GM23338 (cell line): ENCODE data around the gene ZNF697. TPM values are rescaled to one million over a fixed set of nuclear protein-coding genes. Genes with fewer than 3 reads are reported as not detected.

Source experiments
- ATAC-seq: fragments of 200-7000 bp; cut with Tn5 transposase; 3 replicates; pipeline ENCODE4 v1.9.1; 2020
- DNase-seq: peaks from one replicate; pipeline ENCODE4 v3.0.0-alpha.2; 2015; ENCODE audit warnings: low spot score
- H2AFZ ChIP-seq: fragments of 200-600 bp; sonication (generic); 2 replicates; pipeline ENCODE4 v1.8.0; 2016; ENCODE audit warnings: antibody characterized with exemption, mild to moderate bottlenecking, moderate library complexity
- H3F3A ChIP-seq: fragments of 200-600 bp; sonication (generic); replicated peaks from 2 replicates; pipeline ENCODE4 v1.8.0; 2017; ENCODE audit warnings: antibody characterized with exemption, mixed run types, low read depth
- H3K27ac ChIP-seq: fragments of 200-600 bp; sonication (generic); 2 replicates; pipeline ENCODE4 v1.6.1; 2016; ENCODE audit warnings: low read depth
- H3K27me3 ChIP-seq: fragments of 200-600 bp; sonication (generic); 2 replicates; pipeline ENCODE4 v1.8.0; 2016; ENCODE audit warnings: mild to moderate bottlenecking, mixed run types, moderate library complexity; ENCODE audit not compliant: insufficient read depth
- H3K36me3 ChIP-seq: fragments of 200-600 bp; sonication (generic); 2 replicates; pipeline ENCODE4 v1.8.0; 2016; ENCODE audit warnings: mild to moderate bottlenecking; ENCODE audit not compliant: insufficient read depth
- H3K4me1 ChIP-seq: fragments of 200-600 bp; sonication (generic); 2 replicates; pipeline ENCODE4 v1.8.0; 2016; ENCODE audit warnings: mild to moderate bottlenecking, moderate library complexity; ENCODE audit not compliant: insufficient read depth
- H3K4me2 ChIP-seq: fragments of 200-600 bp; sonication (generic); 2 replicates; pipeline ENCODE4 v1.7.1; 2017; ENCODE audit warnings: mixed run types
- H3K4me3 ChIP-seq: fragments of 200-600 bp; sonication (generic); 2 replicates; pipeline ENCODE4 v1.6.1; 2016; ENCODE audit warnings: mixed run types
- H3K79me2 ChIP-seq: fragments of 200-600 bp; sonication (generic); replicated peaks from 2 replicates; pipeline ENCODE4 v1.8.0; 2017; ENCODE audit warnings: mild to moderate bottlenecking; ENCODE audit not compliant: insufficient read depth
- H3K9me2 ChIP-seq: fragments of 200-600 bp; sonication (generic); 2 replicates; pipeline ENCODE4 v1.8.0; 2017; ENCODE audit not compliant: insufficient read depth
- H4K20me1 ChIP-seq: fragments of 200-600 bp; sonication (generic); replicated peaks from 2 replicates; pipeline ENCODE4 v1.8.0; 2017; ENCODE audit warnings: mild to moderate bottlenecking; ENCODE audit not compliant: insufficient read depth
- H3K27ac Mint-ChIP-seq: 2 replicates; pipeline ENCODE4 v1.8.0; 2020; ENCODE audit warnings: inconsistent platforms, mild to moderate bottlenecking, moderate library complexity, mixed read lengths
- H3K27me3 Mint-ChIP-seq: 3 replicates; pipeline ENCODE4 v1.8.0; 2022; ENCODE audit warnings: low read depth, mild to moderate bottlenecking, moderate library complexity, mixed read lengths, inconsistent platforms; ENCODE audit not compliant: insufficient read depth, poor library complexity
- H3K36me3 Mint-ChIP-seq: 3 replicates; pipeline ENCODE4 v1.8.0; 2021; ENCODE audit warnings: low read depth, mild to moderate bottlenecking, inconsistent platforms, moderate library complexity, mixed read lengths
- H3K4me1 Mint-ChIP-seq: 3 replicates; pipeline ENCODE4 v1.8.0; 2020; ENCODE audit warnings: mild to moderate bottlenecking, inconsistent platforms, mixed read lengths
- H3K4me3 Mint-ChIP-seq: 3 replicates; pipeline ENCODE4 v1.8.0; 2021; ENCODE audit warnings: moderate library complexity, mild to moderate bottlenecking, inconsistent platforms, mixed read lengths
- H3K9me3 Mint-ChIP-seq: 3 replicates; pipeline ENCODE4 v1.8.0; 2020; ENCODE audit warnings: moderate library complexity, mild to moderate bottlenecking, inconsistent platforms, mixed read lengths
- EZH2 ChIP-seq: fragments of 200-600 bp; sonication (generic); IDR thresholded peaks from one replicate; pipeline ENCODE4 v1.8.0; 2017; ENCODE audit warnings: antibody characterized with exemption, mild to moderate bottlenecking, low read depth; ENCODE audit not compliant: unreplicated experiment
- JUNB ChIP-seq: IDR thresholded peaks from one replicate; pipeline ENCODE4 v1.6.1; 2016; ENCODE audit warnings: antibody characterized with exemption; ENCODE audit not compliant: unreplicated experiment
- STAT1 ChIP-seq: IDR thresholded peaks from one replicate; pipeline ENCODE4 v1.6.1; 2016; ENCODE audit warnings: antibody characterized with exemption; ENCODE audit not compliant: unreplicated experiment
- polyA plus RNA-seq: library from polyadenylated mRNA; unstranded; fragments of >200 nt; fragmentation: Nextera tagmentation; extraction: Ambion mirVana; gene quantifications from 2 replicates; pipeline ENCODE4 v1.2.1, GENCODE V29; 2016
- total RNA-seq: library from RNA; depleted of rRNA; stranded (reverse); fragments of >200 nt; shearing (Covaris generic); gene quantifications from 2 replicates; pipeline ENCODE4 v1.2.3, GENCODE V29; 2014
- TF ChIP-seq, protein P1 (sequence below): IDR thresholded peaks from 2 replicates; pipeline ENCODE4 v1.6.1; 2016; ENCODE audit warnings: antibody characterized with exemption
- TF ChIP-seq, protein P2 (sequence below): fragments of 250-450 bp; sonication (Bioruptor Pico); IDR thresholded peaks from 2 replicates; pipeline ENCODE4 v1.5.0; 2020; ENCODE audit warnings: mild to moderate bottlenecking, moderate library complexity
- TF ChIP-seq, protein P3 (sequence below), 2 experiments: fragments of 200-600 bp in 1 of 2; sonication (generic) in 1 of 2; conservative IDR thresholded peaks; 2 replicates each; pipeline versions ENCODE4 v1.5.1 to v1.6.1; 2016 to 2017; ENCODE audit warnings: antibody characterized with exemption in 2 of 2, low read depth in 2 of 2, mild to moderate bottlenecking in 2 of 2, moderate library complexity in 1 of 2

Gene ZNF697
- total and polyA plus RNA-seq, 2 experiments from 2014 or later, result 5.4 to 32.0 TPM

- Histone ChIP-seq H2AFZ (no peak overlapping the region), H3K4me1 (peaks cover 14% of the 10 kb centered on the region), H3K27me3 (no peaks in the 10 kb centered on the region), H4K20me1 (peaks cover 43% of the 10 kb centered on the region), H3K36me3 (peaks cover 7% of the 10 kb centered on the region; the same call in 1 of the 2 replicates), H3K4me2 (no peak overlapping the region), H3K4me3 (no peak overlapping the region), H3K9me2 (no peaks in the 10 kb centered on the region), H3K27ac (no peak overlapping the region; the same call in 1 of the 2 replicates), H3F3A (no peaks in the 10 kb centered on the region), H3K79me2 (peaks cover 48% of the 10 kb centered on the region)
- H3K27me3 Mint-ChIP-seq, result no peaks in the 10 kb centered on the region
- H3K9me3 Mint-ChIP-seq, result no peaks in the 10 kb centered on the region; the same call in 2 of the 3 replicates
- H3K4me3 Mint-ChIP-seq, result no peak overlapping the region
- peaks cover 34% of the 10 kb centered on the region for H3K36me3 Mint-ChIP-seq
- no peak for TF ChIP-seq JUNB
- TF ChIP-seq, protein P1, sequence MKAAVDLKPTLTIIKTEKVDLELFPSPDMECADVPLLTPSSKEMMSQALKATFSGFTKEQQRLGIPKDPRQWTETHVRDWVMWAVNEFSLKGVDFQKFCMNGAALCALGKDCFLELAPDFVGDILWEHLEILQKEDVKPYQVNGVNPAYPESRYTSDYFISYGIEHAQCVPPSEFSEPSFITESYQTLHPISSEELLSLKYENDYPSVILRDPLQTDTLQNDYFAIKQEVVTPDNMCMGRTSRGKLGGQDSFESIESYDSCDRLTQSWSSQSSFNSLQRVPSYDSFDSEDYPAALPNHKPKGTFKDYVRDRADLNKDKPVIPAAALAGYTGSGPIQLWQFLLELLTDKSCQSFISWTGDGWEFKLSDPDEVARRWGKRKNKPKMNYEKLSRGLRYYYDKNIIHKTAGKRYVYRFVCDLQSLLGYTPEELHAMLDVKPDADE, result no peak
- TF ChIP-seq, protein P2, sequence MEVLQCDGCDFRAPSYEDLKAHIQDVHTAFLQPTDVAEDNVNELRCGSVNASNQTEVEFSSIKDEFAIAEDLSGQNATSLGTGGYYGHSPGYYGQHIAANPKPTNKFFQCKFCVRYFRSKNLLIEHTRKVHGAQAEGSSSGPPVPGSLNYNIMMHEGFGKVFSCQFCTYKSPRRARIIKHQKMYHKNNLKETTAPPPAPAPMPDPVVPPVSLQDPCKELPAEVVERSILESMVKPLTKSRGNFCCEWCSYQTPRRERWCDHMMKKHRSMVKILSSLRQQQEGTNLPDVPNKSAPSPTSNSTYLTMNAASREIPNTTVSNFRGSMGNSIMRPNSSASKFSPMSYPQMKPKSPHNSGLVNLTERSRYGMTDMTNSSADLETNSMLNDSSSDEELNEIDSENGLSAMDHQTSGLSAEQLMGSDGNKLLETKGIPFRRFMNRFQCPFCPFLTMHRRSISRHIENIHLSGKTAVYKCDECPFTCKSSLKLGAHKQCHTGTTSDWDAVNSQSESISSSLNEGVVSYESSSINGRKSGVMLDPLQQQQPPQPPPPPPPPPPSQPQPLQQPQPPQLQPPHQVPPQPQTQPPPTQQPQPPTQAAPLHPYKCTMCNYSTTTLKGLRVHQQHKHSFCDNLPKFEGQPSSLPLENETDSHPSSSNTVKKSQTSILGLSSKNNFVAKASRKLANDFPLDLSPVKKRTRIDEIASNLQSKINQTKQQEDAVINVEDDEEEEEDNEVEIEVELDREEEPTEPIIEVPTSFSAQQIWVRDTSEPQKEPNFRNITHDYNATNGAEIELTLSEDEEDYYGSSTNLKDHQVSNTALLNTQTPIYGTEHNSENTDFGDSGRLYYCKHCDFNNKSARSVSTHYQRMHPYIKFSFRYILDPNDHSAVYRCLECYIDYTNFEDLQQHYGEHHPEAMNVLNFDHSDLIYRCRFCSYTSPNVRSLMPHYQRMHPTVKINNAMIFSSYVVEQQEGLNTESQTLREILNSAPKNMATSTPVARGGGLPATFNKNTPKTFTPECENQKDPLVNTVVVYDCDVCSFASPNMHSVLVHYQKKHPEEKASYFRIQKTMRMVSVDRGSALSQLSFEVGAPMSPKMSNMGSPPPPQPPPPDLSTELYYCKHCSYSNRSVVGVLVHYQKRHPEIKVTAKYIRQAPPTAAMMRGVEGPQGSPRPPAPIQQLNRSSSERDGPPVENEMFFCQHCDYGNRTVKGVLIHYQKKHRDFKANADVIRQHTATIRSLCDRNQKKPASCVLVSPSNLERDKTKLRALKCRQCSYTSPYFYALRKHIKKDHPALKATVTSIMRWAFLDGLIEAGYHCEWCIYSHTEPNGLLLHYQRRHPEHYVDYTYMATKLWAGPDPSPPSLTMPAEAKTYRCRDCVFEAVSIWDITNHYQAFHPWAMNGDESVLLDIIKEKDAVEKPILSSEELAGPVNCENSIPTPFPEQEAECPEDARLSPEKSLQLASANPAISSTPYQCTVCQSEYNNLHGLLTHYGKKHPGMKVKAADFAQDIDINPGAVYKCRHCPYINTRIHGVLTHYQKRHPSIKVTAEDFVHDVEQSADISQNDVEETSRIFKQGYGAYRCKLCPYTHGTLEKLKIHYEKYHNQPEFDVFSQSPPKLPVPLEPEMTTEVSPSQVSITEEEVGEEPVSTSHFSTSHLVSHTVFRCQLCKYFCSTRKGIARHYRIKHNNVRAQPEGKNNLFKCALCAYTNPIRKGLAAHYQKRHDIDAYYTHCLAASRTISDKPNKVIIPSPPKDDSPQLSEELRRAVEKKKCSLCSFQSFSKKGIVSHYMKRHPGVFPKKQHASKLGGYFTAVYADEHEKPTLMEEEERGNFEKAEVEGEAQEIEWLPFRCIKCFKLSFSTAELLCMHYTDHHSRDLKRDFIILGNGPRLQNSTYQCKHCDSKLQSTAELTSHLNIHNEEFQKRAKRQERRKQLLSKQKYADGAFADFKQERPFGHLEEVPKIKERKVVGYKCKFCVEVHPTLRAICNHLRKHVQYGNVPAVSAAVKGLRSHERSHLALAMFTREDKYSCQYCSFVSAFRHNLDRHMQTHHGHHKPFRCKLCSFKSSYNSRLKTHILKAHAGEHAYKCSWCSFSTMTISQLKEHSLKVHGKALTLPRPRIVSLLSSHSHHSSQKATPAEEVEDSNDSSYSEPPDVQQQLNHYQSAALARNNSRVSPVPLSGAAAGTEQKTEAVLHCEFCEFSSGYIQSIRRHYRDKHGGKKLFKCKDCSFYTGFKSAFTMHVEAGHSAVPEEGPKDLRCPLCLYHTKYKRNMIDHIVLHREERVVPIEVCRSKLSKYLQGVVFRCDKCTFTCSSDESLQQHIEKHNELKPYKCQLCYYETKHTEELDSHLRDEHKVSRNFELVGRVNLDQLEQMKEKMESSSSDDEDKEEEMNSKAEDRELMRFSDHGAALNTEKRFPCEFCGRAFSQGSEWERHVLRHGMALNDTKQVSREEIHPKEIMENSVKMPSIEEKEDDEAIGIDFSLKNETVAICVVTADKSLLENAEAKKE (CRISPR knock-in tag), result no peak
- TF ChIP-seq, protein P3, sequence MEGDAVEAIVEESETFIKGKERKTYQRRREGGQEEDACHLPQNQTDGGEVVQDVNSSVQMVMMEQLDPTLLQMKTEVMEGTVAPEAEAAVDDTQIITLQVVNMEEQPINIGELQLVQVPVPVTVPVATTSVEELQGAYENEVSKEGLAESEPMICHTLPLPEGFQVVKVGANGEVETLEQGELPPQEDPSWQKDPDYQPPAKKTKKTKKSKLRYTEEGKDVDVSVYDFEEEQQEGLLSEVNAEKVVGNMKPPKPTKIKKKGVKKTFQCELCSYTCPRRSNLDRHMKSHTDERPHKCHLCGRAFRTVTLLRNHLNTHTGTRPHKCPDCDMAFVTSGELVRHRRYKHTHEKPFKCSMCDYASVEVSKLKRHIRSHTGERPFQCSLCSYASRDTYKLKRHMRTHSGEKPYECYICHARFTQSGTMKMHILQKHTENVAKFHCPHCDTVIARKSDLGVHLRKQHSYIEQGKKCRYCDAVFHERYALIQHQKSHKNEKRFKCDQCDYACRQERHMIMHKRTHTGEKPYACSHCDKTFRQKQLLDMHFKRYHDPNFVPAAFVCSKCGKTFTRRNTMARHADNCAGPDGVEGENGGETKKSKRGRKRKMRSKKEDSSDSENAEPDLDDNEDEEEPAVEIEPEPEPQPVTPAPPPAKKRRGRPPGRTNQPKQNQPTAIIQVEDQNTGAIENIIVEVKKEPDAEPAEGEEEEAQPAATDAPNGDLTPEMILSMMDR (conservative IDR thresholded peaks at IDR 0.05; ENCODE audit: low read depth in 2 of 2), result no peak
- no peak for TF ChIP-seq STAT1
- no peak for TF ChIP-seq EZH2
- H3K4me1 Mint-ChIP-seq, result peaks cover 36% of the 10 kb centered on the region
- no peak overlapping the region for H3K27ac Mint-ChIP-seq
- ATAC-seq (no peak), DNase-seq (no peak)
These were observed 22.0 kb downstream of the ZNF697 start for GRCh38 chr1:119626011-119626545.
